Measurements from ENCODE around the gene UTF1.

DNA sequence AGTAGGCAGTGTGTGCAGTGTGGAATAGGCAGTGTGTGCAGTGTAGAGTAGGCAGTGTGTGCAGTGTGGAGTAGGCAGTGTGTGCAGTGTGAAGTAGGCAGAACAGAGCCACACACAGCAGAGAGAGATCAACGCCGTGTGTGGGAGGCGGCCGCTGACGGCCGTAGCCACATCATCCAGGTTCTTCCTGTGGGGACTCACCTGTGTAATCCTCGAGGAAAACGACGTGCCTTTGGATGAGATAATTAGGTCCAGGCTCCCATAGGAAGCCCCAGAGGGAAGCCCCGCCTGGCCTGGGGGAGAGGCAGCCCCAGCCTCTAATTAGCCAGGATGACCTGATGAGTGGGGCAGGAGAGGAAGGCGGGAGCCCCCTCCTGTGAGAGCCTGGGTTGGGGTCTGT is 44.6 kb upstream of the UTF1 start:
- no peak for TF ChIP-seq POLR2A (IDR thresholded peaks at IDR 0.05)
- TF ChIP-seq, protein P1, sequence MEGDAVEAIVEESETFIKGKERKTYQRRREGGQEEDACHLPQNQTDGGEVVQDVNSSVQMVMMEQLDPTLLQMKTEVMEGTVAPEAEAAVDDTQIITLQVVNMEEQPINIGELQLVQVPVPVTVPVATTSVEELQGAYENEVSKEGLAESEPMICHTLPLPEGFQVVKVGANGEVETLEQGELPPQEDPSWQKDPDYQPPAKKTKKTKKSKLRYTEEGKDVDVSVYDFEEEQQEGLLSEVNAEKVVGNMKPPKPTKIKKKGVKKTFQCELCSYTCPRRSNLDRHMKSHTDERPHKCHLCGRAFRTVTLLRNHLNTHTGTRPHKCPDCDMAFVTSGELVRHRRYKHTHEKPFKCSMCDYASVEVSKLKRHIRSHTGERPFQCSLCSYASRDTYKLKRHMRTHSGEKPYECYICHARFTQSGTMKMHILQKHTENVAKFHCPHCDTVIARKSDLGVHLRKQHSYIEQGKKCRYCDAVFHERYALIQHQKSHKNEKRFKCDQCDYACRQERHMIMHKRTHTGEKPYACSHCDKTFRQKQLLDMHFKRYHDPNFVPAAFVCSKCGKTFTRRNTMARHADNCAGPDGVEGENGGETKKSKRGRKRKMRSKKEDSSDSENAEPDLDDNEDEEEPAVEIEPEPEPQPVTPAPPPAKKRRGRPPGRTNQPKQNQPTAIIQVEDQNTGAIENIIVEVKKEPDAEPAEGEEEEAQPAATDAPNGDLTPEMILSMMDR (IDR thresholded peaks at IDR 0.05), result no peak

Measured in prostate gland (tissue), 2 donors.